ENCODE measurements around the gene GBP2.

GBP2 gene

DNA sequence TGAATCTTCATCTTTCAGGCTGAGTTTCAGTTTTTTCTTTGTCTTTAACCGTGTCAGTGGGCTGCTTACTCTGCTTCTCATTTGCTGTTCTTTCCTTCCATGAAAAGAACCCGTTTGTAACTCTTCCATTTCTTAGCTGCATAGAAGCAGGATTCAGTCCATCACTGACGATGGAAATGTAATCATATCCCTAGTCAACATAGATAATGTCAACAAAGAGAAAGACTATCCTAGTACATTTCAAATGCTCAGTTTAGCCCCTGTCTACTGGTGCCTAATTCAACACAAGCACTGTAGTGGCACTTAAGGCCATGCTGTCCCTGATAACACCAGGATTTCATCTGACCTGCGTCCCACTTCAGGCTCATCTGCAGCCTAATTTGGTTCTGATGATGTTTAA lies 61.3 kb downstream of the GBP2 start:
- CTCF ChIA-PET: interaction anchor here (1.1 kb wide), 1 partner anchor 11 kb away, joined by 4 read pairs; no protein-coding TSS in a partner anchor
- no peaks in the 10 kb centered on the region for H3K9me3 ChIP-seq (ENCODE audit: control insufficient read depth, insufficient read depth, low read depth, low read length)
- no peaks in the 10 kb centered on the region for H3K36me3 ChIP-seq (ENCODE audit: control insufficient read depth in 2 of 2, insufficient read depth in 1 of 2, low read length in 2 of 2)
- no peaks in the 10 kb centered on the region for H3K4me1 ChIP-seq (ENCODE audit: control insufficient read depth, insufficient read depth, low read length)
- POLR2A ChIA-PET: no interaction called here
- no peak overlapping the region for H3K4me3 ChIP-seq (ENCODE audit: low read depth, low read length)
- H3K27ac ChIP-seq (ENCODE audit: extremely low read depth, low read depth, low read length): no peak overlapping the region
- TF ChIP-seq ZNF433 (tag by site-specific recombination; IDR thresholded peaks at IDR 0.05; ENCODE audit: low read depth) (no peak), ZFP69B (tag by site-specific recombination; IDR thresholded peaks at IDR 0.05) (no peak), KLF8 (tag by site-specific recombination; IDR thresholded peaks at IDR 0.05) (no peak), ZNF510 (tag by site-specific recombination; IDR thresholded peaks at IDR 0.05; ENCODE audit: insufficient replicate concordance) (no peak), ZNF548 (tag by site-specific recombination; IDR thresholded peaks at IDR 0.05) (no peak), SP2 (tag by site-specific recombination; IDR thresholded peaks at IDR 0.05) (no peak), ZNF654 (tag by site-specific recombination; IDR thresholded peaks at IDR 0.05; ENCODE audit: low read depth) (no peak), ZNF146 (tag by site-specific recombination; IDR thresholded peaks at IDR 0.05) (no peak), WT1 (tag by site-specific recombination; IDR thresholded peaks at IDR 0.05) (no peak), ZNF624 (tag by site-specific recombination; IDR thresholded peaks at IDR 0.05) (no peak)
- TF ChIP-seq, protein P1, sequence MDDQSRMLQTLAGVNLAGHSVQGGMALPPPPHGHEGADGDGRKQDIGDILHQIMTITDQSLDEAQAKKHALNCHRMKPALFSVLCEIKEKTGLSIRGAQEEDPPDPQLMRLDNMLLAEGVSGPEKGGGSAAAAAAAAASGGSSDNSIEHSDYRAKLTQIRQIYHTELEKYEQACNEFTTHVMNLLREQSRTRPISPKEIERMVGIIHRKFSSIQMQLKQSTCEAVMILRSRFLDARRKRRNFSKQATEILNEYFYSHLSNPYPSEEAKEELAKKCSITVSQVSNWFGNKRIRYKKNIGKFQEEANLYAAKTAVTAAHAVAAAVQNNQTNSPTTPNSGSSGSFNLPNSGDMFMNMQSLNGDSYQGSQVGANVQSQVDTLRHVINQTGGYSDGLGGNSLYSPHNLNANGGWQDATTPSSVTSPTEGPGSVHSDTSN (CRISPR knock-in tag; IDR thresholded peaks at IDR 0.05): no peak
- TF ChIP-seq, protein P2, sequence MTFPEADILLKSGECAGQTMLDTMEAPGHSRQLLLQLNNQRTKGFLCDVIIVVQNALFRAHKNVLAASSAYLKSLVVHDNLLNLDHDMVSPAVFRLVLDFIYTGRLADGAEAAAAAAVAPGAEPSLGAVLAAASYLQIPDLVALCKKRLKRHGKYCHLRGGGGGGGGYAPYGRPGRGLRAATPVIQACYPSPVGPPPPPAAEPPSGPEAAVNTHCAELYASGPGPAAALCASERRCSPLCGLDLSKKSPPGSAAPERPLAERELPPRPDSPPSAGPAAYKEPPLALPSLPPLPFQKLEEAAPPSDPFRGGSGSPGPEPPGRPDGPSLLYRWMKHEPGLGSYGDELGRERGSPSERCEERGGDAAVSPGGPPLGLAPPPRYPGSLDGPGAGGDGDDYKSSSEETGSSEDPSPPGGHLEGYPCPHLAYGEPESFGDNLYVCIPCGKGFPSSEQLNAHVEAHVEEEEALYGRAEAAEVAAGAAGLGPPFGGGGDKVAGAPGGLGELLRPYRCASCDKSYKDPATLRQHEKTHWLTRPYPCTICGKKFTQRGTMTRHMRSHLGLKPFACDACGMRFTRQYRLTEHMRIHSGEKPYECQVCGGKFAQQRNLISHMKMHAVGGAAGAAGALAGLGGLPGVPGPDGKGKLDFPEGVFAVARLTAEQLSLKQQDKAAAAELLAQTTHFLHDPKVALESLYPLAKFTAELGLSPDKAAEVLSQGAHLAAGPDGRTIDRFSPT (tag by site-specific recombination; IDR thresholded peaks at IDR 0.05): no peak

DNA sequence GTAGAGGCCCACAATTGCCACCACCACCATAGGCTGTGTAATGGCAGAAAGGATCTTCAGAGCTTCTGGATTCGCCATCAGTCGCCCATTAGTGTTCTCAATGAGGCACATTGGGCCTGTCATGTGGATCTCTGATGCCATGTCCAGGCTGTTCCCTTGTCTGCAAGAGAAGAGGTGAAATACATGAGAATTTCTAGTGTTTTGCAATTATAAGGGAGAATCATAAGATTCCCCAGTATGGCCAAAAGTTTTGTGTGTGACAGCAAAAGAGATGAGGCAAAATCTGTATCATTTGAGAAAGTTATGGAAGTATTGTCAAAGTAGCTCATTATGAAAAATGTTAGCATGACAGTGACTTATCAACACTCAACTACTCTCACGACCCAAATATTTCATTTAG lies 62.8 kb downstream of the GBP2 start:
- CTCF ChIA-PET: interaction anchor here (0.6 kb wide), 1 partner anchor 9 kb away, joined by 3 read pairs; no protein-coding TSS in a partner anchor
- no peak overlapping the region for H3K4me3 ChIP-seq (ENCODE audit: low read depth, low read length)

DNA sequence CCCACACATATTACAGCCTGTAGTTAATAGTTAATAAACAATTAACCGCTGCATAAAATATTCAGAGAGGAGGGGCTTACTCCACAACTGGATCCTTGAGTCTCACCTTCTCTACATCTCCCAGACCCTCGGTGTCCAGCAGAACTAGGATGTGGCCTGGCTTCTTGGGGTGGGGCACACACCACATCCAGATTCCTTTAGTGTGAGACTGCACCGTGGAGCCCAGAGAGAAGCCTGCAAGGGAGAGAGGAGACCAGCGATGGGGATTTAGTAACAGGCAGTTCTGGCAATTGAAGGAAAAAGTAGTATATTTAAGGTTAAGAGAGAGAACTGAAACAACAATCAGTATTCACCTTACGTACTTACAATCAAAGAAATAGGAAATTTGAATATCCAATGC lies 65.8 kb downstream of the GBP2 start:
- Histone ChIP-seq H3K4me1 (ENCODE audit: control insufficient read depth, insufficient read depth, low read length) (no peaks in the 10 kb centered on the region), H3K9me3 (ENCODE audit: control insufficient read depth, insufficient read depth, low read depth, low read length) (no peaks in the 10 kb centered on the region), H3K36me3 (ENCODE audit: control insufficient read depth in 2 of 2, insufficient read depth in 1 of 2, low read length in 2 of 2) (no peaks in the 10 kb centered on the region), H3K27ac (ENCODE audit: extremely low read depth, low read depth, low read length) (no peak overlapping the region), H3K4me3 (ENCODE audit: low read depth, low read length) (no peak overlapping the region)
- POLR2A ChIA-PET: no interaction called here
- TF ChIP-seq, protein P3, sequence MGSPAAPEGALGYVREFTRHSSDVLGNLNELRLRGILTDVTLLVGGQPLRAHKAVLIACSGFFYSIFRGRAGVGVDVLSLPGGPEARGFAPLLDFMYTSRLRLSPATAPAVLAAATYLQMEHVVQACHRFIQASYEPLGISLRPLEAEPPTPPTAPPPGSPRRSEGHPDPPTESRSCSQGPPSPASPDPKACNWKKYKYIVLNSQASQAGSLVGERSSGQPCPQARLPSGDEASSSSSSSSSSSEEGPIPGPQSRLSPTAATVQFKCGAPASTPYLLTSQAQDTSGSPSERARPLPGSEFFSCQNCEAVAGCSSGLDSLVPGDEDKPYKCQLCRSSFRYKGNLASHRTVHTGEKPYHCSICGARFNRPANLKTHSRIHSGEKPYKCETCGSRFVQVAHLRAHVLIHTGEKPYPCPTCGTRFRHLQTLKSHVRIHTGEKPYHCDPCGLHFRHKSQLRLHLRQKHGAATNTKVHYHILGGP (tag by site-specific recombination; IDR thresholded peaks at IDR 0.05): no peak
- CTCF ChIA-PET: no interaction called here

More for the DNA sequence above, 62.8 kb downstream of the GBP2 start:
- Histone ChIP-seq H3K9me3 (ENCODE audit: control insufficient read depth, insufficient read depth, low read depth, low read length) (no peaks in the 10 kb centered on the region), H3K4me1 (ENCODE audit: control insufficient read depth, insufficient read depth, low read length) (no peaks in the 10 kb centered on the region), H3K27ac (ENCODE audit: extremely low read depth, low read depth, low read length) (no peak overlapping the region), H3K36me3 (ENCODE audit: control insufficient read depth in 2 of 2, insufficient read depth in 1 of 2, low read length in 2 of 2) (no peaks in the 10 kb centered on the region)
- POLR2A ChIA-PET: no interaction called here
- TF ChIP-seq ZNF600 (tag by site-specific recombination; IDR thresholded peaks at IDR 0.05): no peak
- no peak for TF ChIP-seq SETDB1 (IDR thresholded peaks at IDR 0.05; ENCODE audit: insufficient read length, low read length)
- no peak for TF ChIP-seq ZNF747 (tag by site-specific recombination; IDR thresholded peaks at IDR 0.05)
- TF ChIP-seq ZNF433 (tag by site-specific recombination; IDR thresholded peaks at IDR 0.05; ENCODE audit: low read depth): no peak
